Measurements from ENCODE around the gene HERC5.

Gene HERC5

DNA sequence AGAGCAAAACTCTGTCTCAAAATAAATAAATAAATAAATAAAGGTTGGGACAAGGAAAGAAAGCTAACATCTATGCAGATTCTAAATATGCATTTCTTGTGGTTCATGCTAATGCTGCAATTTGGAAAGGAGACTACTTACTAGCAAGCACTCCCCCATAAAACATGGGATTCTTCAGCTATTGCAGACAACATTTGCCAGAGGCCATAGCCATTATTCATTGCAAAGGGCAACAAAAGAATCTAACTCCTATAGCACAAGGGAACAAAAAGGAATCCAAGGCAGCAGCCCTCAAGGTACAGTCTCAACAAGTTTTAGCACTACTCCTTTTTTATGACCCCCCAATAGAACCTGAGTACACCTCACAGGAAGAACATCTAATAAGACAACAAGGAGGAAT, 8.0 kb upstream of the HERC5 start:
- no peak for DNase-seq

DNA sequence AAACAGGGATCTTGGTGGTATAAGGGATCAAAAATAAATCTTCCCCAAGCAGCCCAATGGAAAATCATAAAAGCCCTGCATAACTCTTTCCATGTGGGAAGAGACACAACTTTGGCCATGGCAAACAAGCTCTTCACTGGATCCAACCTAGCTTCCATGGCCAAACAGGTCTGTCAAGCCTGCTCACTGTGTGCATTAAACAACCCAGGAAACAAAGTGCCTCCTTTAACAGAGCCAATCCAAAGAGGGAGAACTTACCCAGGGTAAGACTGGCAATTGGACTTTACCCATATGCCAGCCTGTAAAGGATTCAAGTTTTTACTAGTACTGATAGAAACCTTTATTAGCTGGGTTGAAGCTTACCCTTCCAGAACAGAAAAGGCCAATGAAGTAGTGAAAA, 7.6 kb upstream of the HERC5 start:
- no peak for DNase-seq

DNA sequence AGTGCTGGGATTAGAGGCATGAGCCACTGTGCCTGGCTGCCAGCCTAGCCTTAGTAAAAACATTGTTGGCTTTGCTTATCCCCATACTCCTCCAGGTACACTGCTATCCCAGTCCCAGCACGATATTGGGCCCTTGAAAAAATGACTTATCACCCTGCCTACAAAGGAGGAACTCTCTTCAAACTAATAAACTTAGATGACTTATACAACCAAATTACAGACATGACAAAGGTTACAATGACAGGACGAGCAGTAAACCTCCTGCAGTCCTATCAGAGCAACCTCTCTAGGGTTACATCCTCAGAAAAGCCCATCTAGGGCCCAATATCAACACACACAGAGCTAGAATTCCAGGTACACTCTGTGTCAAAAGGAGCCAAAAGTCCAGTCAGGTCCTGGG, 5.7 kb upstream of the HERC5 start:
- no peak for DNase-seq

DNA sequence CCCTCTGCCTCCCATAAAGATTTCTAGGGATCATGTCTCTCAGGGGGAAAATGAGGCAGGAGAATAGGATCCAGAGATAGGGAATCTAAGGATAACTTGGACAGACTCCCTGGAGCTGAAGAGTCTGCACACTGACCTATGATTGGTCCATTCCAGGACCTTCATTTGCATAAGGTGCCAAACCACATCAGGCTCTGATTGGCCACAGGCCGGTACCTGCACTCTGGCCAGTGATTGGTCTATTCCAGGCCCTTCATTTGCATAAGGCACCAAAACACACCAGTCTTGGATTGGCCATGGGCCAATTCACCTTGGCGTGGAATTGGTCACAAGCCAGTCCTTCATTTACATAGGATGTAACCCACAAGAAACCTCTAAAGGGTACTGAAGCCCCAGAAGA, 4.0 kb upstream of the HERC5 start:
- no peak for DNase-seq

DNA sequence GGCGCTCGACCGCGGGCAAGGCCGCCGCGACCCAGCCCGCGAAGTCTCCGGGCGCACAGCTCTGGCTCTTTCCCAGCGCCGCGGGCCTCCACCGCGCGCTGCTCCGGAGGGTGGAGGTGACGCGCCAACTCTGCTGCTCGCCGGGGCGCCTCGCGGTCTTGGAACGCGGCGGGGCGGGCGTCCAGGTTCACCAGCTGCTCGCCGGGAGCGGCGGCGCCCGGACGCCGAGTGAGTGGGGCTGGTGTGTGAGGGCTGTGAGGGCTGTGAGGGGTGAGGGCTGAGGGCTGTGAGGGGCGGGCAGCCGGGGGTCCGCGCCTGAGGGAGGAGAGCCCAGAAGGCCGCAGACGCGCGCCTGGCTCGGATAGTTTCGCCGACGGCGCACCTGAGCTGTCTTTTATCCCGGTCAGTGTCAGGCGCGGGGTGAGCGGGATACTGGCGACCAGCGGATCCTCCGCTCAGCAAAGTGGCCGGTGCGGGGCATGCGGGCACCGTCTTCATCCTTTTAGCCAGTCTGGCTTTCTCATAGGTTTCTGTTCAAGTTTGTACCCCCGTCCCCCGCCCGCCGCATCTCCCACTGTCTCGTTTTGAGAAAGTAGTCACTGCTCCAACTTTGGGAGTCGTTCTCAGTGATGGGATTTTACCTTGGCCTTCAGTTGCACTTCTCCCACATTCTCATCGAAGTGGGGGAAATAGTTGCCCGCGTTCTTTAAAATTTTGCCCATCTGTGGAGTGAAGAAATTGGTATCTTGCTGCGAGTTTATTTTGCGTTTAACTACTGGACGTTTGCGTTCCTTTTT, 586 bp downstream of the HERC5 start:
- no peak for DNase-seq

DNA sequence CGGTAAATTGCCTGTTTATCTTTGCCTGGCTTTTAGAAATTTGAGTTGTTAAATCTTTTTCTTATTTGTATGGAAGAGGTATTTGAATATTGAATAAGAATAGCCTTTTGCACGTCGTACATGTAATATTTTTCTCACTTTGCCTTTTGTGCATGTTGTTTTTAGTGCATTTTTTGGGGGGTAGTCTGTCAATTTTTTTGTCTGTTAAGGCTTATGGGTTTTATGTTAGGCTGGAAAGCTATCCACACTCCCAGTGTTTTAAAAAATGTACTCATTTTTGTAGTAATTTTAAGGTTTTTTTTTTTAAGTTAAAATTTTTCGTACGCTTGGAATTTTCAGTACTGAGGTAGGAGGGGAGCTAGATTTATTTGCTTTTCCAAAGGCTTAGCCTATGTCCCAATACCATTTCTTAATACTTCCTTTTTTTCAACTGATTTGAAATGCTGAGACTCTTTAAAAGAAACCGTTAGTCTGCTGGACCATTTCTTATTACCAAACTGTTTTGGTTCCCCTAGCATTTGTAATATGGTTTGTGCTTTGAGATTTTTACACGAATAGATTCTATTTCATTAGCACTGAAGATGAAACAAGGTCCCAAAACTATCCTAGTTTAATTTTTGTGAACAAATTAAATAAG, 1.3 kb downstream of the HERC5 start:
- no peak for DNase-seq

DNA sequence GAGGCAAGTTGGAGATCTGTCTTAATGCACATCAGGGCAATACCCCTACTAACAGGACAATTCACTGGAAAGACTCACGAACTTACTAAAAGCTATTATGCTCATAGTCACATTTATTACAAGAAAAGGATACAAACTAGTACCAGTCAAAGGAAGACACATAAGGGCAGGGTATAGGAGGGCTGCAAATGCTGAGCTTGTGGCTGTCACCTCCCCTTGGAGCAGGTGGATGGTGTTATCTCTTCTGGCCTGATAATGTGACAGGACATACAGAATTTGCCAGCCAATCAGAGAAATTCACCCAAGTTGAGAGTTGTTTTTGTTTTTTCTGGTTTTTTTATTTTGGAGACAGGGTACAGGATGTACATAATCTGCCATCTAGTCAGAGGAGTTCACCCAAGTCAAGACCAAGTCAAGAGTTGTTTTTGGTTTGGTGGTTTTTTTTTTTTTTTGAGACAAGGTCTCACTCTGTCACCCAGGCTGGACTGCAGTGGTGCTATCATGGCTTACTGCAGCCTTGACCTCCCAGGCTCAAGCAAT, 8.8 kb downstream of the HERC5 start:
- DNase-seq: no peak

DNA sequence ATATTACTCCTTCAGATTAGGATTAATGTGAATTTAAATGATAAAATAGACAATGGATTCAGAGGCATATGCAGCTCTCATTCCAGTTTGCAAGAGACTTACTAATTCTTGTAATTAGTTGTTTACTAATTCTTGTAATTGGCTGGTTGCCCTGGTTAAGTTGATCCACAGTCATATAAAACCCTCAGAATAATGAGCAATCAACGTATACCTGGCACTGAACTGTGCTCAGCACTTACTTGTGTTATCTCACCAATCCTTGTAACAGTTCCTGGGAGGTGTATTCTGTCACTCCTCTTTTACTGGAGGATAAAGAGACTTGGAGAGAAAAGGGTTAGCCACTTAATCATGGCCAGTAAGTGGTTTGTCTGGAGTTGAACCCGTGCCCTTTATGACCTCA, 10.5 kb downstream of the HERC5 start:
- DNase-seq: no peak

DNA sequence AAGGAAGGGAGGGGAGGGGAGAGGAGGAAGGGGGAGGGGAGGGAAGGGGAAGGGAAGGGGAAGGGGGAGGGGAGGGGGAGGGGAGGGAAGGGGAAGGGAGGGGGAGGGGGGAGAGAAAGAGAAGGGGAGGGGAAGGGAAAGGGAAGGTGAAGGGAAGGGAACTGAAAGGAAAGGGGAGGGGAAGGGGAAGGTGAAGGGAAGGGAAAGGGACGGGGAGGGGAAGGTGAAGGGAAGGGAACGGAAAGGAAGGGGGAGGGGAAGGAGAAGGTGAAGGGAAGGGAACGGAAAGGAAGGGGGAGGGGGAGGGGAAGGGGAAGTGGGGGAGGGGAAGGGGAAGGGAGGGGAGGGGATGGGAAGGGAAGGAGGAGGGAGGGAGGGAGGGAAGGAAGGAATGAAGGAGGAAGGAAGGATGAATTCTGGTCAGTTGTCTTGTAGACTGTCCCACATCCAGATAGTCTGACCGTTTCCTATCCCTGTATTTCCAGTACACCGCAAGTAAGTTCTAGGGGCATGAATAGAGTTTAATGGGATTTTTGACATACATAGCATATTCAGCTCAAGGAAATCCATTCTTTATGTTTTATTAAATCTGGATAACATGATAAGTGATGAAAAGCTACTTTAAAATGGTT, 20.4 kb downstream of the HERC5 start:
- DNase-seq: no peak

DNA sequence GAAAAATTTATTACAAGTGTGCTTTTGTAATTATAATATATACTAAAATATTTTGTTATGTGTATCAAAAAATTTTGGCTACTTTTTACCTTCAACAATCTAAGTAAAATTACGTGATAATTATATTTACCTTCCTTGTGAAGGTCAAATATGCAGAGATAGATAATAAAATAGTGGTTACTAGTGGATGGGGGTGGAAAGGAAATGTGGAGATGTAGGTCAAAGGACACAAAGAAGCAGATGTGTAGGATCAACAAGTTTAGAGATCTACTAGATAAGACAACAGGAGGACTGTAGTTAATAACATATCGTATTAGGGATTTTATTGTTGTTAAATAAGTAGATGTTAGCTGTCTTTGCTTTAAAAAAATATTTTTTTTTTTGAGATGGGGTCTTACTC, 21.3 kb downstream of the HERC5 start:
- DNase-seq: no peak

DNA sequence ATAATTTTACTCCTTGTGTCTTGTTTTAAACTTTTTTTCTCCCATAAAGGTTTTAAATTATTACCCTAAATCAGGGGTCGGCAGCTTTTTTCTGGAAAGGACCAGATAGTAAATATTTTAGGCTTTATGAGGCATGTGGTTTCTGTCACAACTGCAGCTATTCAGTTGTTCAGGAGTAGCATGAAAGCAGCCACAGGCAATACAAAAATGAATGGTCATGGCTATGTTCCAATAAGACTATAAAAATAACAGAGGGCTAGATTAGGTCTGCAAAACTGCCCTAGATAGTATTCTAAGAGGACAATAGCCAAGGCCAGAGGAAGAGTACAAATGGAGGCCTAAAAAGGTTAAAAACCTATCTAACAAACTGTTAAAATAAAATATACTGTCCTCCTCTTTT, 24.6 kb downstream of the HERC5 start:
- no peak for DNase-seq

DNA sequence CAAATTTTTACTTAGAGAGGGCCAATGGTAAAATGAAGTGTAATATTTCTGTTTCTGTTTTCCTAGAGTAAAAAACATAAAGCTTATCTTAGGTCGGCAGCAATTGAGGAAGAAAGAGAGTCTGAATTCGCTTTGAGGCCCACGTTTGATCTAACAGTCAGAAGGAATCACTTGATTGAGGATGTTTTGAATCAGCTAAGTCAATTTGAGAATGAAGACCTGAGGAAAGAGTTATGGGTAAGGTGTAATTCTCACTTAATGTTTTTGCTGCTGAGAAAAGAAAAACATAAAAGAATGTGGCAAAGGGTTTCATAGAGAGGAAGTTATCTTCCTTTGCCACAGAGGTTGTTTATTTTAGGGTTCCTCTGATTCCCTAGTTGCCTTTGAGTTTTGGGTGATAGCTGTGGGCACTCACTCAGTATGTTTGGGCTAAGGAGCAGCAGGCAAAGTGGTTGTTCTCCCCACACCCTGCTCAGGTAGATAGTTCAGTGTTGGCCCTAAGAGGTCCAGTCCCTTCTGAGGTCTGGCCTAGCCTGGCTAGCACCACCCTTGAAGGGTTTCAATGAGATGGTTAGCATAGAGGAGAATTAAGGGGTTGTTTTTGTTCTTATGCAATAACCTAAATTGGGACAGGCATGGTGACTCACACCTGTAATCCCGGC, 32.3 kb downstream of the HERC5 start:
- DNase-seq: no peak

DNA sequence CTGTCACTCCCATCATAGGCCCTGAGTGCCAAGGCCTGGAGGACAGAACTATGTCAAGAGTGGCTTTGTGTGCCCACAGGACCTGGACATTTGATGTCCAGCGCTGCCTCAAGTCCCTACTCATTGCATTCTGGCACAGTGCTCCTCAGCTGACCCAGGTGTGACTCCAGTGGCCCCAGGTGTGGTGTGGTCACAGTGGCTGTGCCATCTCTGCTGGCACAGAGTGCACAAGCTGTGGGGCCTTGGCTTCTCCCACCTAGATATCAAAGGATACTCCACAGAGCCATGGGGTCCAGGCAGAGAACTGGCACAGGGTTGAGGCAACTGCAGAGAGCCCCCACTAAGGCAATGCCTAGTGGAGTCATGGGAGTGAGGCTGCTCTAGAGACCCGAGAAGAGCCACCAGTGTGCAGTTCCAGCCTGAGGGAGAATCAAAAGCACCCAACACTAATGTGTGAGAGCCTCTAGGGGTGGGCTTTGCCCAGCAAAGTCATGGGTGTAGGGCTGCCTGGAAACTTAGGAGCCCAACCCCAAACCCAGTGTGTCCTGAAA, 41.0 kb downstream of the HERC5 start:
- no peak for DNase-seq

DNA sequence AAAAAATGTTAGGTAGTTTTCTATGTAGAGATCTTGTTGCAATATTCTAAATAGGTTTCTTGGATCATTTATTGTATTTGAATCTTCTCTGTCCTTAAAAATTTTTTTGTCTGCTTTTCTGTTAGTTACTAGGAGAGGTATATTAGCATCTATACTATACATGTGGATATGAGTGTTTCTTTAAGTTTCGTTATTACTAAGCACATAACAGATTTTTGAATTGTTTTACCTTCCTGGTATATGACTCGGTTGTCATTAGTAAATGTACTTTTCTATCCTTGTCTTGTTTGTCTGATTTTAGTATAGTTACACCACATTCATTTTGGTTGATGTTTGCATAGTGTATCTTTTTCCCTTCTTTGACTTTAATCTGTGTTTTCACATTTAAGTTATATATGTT, 46.4 kb downstream of the HERC5 start:
- no peak for DNase-seq

DNA sequence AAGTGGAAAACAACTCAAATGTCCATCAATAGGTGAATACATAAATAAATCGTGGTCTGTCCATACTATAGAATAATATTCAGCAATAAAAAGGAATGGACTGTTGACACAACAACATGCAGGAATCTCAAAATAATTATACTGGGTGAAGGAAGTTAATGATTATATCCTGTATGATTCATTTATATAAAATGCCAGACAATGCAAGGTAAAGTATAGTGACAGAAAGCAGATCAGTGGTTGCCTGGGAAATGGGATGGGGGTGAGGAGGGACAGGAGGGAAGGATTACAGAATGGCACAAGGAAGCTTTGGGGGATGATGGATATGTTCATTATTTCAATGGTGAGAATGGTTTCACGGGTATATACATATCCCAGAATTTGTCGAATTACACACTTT, 54.3 kb downstream of the HERC5 start:
- DNase-seq: peak in 1 of 2 experiments; percentile 24

DNA sequence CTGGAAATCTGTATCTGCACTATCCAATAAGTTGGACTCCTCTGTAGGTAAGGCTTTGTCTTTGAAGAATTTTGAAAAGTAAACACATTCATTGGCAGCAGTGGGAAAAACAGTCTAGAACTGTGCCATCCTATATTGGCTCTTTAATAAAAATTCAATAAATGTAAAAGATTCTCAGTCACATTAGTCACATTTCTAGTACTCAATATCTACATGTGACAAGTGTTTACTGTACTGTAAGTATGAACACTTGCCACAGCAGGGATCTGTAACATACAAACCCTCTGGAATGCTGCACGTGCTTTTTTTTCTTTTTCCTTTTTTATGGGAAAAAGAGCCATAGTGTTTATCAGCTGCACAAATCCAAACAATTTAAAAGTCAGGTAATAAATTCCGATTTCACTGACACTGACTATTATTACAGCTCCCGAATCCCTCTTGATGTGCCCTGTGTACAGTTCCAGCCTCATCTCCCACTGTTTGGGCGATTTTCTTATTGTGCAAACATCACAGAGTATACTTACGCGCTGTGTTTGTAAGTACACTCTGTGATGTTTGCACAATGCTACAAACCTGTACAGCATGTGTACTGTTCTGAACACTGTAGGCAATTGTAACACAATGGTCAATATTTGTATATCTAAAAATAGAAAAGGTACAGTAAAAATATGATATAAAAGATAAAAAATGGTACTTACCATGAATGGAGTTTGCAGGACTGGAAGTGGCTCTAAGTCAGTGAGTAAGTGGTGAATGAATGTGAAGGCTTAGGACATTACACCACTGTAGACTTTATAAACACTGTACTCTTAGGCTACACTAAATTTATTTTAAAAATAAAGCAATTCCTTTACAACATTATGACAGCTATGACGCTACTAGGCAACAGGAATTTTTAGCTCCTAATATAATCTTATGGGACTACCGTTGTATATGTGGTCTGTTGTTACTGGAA, 57.9 kb downstream of the HERC5 start:
- DNase-seq: no peak

DNA sequence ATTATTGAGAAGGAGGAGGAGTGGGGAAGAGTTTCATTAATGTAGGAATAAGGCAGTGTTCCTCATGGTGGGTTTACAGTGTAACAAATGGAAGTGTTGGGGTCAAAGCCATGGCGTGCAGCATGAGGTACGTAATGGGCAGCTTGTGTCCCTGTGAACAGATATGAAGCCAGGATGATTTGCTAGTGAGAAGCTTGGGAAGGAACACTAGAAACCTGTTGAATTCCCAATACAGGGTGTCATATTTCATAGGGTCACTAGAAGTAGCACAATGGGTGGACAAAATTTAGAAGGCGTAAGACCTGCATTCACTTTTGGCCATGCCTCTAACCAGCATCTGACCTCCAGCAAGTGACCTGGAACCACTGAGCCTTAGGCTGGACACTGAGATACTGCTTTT, 59.8 kb downstream of the HERC5 start:
- DNase-seq: no peak

DNA sequence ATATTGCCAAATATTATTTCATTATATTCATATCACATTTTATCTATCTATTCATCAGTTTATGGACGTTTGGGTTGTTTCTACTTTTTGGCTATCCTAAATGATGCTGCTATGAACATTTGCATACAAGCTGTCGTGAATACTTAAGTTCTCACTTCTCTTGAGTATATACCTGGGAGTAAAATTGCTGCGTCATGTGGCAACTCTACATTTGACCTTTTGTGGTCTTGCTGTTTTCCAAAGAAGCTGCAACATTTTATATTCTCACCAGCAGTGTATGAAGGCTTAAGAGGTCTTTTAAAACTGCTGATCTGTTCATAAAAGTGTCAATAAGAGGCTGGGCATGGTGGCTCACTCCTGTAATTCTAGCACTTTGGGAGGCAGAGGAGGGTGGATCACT, 60.9 kb downstream of the HERC5 start:
- DNase-seq: no peak

DNA sequence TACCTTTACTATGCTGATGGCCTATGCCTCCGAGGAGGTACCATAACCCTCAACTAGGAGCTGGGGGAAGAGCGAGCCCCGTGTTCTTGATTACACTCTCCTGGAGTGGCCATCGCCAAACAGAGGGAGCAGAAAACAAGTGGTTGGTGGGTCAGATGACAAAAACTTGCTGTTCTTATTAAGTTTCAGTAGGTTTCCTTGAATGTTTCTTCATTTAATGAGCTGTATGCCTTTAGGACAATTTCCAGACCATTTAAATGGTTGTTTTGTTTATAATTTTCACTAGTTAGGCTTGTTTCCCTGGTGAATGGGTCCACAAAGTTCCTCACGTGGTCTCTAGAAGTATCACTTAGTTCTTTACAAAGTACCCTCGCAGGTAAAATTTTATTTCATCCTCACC, 62.0 kb downstream of the HERC5 start:
- DNase-seq: no peak

DNA sequence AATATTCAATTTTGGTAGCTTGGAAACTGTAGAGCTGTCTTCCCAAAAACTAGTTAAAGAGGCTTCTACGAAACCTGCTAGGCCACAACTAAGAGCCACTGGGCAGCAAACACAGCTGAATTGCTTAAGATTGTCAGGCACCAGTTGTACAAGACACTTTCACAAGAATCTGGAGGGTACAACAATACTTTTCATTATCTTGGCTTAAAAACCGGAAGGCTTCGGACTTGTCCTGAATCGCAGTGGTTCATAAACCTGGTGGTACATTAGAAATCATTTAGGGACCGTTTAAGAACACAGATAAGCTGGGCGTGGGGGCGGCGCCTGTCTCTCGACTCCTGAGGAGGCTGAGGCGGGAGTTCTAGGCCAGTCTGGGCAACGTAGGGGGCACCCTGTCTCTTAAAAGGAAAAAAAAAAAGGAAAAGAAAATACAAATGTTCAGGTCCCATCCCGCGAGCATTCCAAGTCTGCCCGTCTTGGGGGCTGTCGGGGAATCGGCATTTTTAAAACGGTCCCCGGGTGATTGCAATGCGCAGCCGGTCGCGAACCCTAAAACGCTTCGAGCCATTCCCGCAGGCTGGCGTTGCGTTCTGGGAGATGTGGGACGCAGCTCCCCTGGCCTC, 65.9 kb downstream of the HERC5 start:
- DNase-seq: peak in 1 of 2 experiments; percentile 26

DNA sequence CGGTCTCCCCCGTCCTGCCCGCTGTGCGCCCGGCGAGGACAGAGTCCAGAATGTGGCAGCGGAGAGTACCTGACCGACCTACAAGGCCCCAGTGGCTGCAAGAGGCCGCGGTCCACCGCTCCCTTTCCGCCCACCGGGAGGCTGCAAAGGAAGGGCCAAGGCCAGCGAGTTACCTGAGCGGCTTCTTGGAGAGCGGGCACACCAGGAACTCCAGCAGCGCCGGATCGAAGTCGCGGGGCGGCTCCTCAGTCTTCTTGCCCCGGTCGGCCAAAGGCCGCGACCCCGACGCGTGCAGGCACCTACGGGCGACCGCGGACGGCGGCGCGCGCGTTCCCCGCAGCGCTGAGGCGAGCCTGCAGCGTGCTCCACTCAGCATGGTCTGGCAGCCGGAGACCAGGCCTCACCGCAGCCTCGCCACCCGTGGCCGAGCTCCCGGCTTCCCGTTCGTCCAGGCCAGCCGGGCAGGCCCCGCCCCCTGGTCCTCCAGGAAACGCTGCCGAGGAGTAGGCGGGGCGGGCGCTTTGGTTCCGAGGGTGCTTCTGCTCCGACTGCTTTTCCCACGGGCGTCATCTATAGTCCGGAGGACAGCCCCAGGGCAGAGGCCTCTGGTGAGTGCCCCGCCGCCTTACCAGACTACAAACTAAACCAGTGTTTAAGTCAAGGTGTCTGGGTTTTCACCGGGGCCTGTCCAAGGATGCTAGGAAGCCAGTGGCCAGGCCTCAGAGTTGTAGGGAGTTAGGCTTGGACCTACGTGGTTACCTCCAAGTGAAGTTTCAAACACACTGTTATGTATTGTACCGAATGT, 66.6 kb downstream of the HERC5 start, which contains the start of gene PYURF:
TSS of gene PYURF (minus strand) at position 452 of the 805 bp plus-strand sequence. CDS start at position 376, 76 bp downstream.
- DNase-seq: peak; percentile 67 to 84
